Measurements from ENCODE around the gene TRAK2.

TRAK2 gene

GRCh38 chr2:201425952-201426351, 25.3 kb downstream of the TRAK2 start:
- Histone ChIP-seq H3K27ac (ENCODE audit: low read length) (no peak overlapping the region), H3K36me3 (ENCODE audit: insufficient read depth, low read length) (no peaks in the 10 kb centered on the region), H3K9ac (ENCODE audit: low read depth, low read length) (no peak overlapping the region), H3K79me2 (ENCODE audit: insufficient read depth, low read length) (peaks cover 7% of the 10 kb centered on the region; the same call in 1 of the 2 replicates), H3K4me3 (ENCODE audit: low read depth in 1 of 2, low read length in 2 of 2) (no peak overlapping the region), H3K9me3 (ENCODE audit: insufficient read depth, low read length, severe bottlenecking) (no peaks in the 10 kb centered on the region), H4K20me1 (ENCODE audit: insufficient read depth, low read length) (no peaks in the 10 kb centered on the region), H3K4me1 (ENCODE audit: insufficient read depth, low read length) (no peaks in the 10 kb centered on the region), H2AFZ (ENCODE audit: low read depth, low read length) (no peak overlapping the region), H3K27me3 (ENCODE audit: insufficient read depth, low read length, poor library complexity) (no peaks in the 10 kb centered on the region), H3K4me2 (ENCODE audit: insufficient read depth, low read length) (no peak overlapping the region)
- no peak for TF ChIP-seq EZH2 (IDR thresholded peaks at IDR 0.05; ENCODE audit: borderline replicate concordance, low read depth, low read length, severe bottlenecking)
- no peak for TF ChIP-seq CTCF (IDR thresholded peaks at IDR 0.05; ENCODE audit: borderline replicate concordance, extremely low read depth, low read length, poor library complexity, severe bottlenecking)
- DNase-seq (no peak), ATAC-seq (ENCODE audit: insufficient read depth, low read depth) (no peak)

- Histone ChIP-seq H4K20me1 (ENCODE audit: insufficient read depth, low read length) (no peaks in the 10 kb centered on the region), H3K9ac (ENCODE audit: low read depth, low read length) (no peak overlapping the region), H3K27me3 (ENCODE audit: insufficient read depth, low read length, poor library complexity) (no peaks in the 10 kb centered on the region), H3K4me1 (ENCODE audit: insufficient read depth, low read length) (peaks cover 7% of the 10 kb centered on the region), H3K79me2 (ENCODE audit: insufficient read depth, low read length) (peaks cover 7% of the 10 kb centered on the region; the same call in 1 of the 2 replicates), H3K9me3 (ENCODE audit: insufficient read depth, low read length, severe bottlenecking) (no peaks in the 10 kb centered on the region), H3K4me2 (ENCODE audit: insufficient read depth, low read length) (no peak overlapping the region), H3K27ac (ENCODE audit: low read length) (no peak overlapping the region), H3K36me3 (ENCODE audit: insufficient read depth, low read length) (0 out of 2 replicates have a peak, but pooled peaks cover 3% of the 10 kb centered on the region), H3K4me3 (ENCODE audit: low read depth in 1 of 2, low read length in 2 of 2) (no peak overlapping the region), H2AFZ (ENCODE audit: low read depth, low read length) (no peak overlapping the region)
- ATAC-seq (ENCODE audit: insufficient read depth, low read depth) = no peak
- TF ChIP-seq EZH2 (IDR thresholded peaks at IDR 0.05; ENCODE audit: borderline replicate concordance, low read depth, low read length, severe bottlenecking) (no peak), CTCF (IDR thresholded peaks at IDR 0.05; ENCODE audit: borderline replicate concordance, extremely low read depth, low read length, poor library complexity, severe bottlenecking) (no peak)
- DNase-seq = no peak
Measured at GRCh38 chr2:201420442-201421113, 30.7 kb downstream of the TRAK2 start.

- ATAC-seq (ENCODE audit: insufficient read depth, low read depth) = no peak
Measured at GRCh38 chr2:201419986-201420385, 31.3 kb downstream of the TRAK2 start.

More at GRCh38 chr2:201419986-201420385, 31.3 kb downstream of the TRAK2 start:
- no peak overlapping the region for H3K4me2 ChIP-seq (ENCODE audit: insufficient read depth, low read length)
- H2AFZ ChIP-seq (ENCODE audit: low read depth, low read length) = no peak overlapping the region
- peaks cover 7% of the 10 kb centered on the region; the same call in 1 of the 2 replicates for H3K79me2 ChIP-seq (ENCODE audit: insufficient read depth, low read length)
- DNase-seq = no peak
- H3K9ac ChIP-seq (ENCODE audit: low read depth, low read length) = no peak overlapping the region
- H3K27me3 ChIP-seq (ENCODE audit: insufficient read depth, low read length, poor library complexity) = no peaks in the 10 kb centered on the region
- H3K27ac ChIP-seq (ENCODE audit: low read length) = no peak overlapping the region
- no peak overlapping the region for H3K4me3 ChIP-seq (ENCODE audit: low read depth in 1 of 2, low read length in 2 of 2)
- 0 out of 2 replicates have a peak, but pooled peaks cover 3% of the 10 kb centered on the region for H3K36me3 ChIP-seq (ENCODE audit: insufficient read depth, low read length)
- H3K4me1 ChIP-seq (ENCODE audit: insufficient read depth, low read length) = peaks cover 13% of the 10 kb centered on the region
- H3K9me3 ChIP-seq (ENCODE audit: insufficient read depth, low read length, severe bottlenecking) = no peaks in the 10 kb centered on the region
- H4K20me1 ChIP-seq (ENCODE audit: insufficient read depth, low read length) = no peaks in the 10 kb centered on the region
- TF ChIP-seq CTCF (IDR thresholded peaks at IDR 0.05; ENCODE audit: borderline replicate concordance, extremely low read depth, low read length, poor library complexity, severe bottlenecking) (no peak), EZH2 (IDR thresholded peaks at IDR 0.05; ENCODE audit: borderline replicate concordance, low read depth, low read length, severe bottlenecking) (no peak)
